ENCODE results near the gene NEXN.
"Not testable (repeated sequence)": the region's sequence is repeated elsewhere in the genome, so short reads cannot be mapped to it uniquely, and the experiment has no call there.

Gene NEXN

DNA sequence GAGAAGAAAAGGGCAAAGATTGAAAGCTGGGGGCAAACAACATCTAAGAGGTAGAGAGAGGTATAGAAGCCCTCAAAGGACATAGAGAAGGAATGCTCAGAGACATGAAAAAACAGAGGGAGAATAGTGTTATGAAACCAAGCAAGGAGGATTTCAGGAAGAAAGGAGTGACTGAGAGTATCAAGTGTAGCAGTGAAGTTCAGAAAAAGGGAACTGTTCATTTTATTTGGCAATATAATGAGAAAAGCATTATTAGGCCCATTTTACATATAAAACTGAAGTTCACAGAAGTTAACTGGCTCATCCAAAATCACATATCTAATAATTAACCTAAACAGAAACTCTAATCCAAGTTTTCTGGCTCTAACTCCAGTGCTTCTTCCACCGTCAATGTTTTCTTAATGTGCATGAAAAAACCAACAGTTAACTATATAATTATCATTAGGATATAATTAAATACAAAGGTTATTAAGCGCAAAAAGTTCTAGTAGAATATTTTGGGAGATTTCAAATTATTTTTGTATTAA is 17.7 kb downstream of the NEXN start:
- DNase-seq = no peak

DNA sequence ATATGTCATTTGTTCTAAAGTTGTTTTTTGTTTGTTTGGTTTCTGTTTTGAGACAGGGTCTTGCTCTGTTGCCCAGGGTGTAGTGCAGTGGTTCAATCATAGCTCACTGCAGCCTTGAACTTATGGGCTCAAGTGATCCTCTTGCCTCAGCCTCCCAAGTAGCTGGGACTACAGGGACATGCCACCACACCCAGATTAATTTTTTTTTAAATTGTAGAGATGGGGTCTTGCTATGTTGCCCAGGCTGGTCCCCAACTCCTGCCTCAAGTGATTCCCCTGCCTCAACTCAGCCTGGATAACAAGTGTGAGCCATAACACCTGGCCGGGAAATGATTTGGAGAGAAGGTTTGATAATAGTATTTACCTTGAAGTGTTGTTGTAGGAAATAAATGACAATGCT is 18.2 kb downstream of the NEXN start:
- no peak for DNase-seq

DNA sequence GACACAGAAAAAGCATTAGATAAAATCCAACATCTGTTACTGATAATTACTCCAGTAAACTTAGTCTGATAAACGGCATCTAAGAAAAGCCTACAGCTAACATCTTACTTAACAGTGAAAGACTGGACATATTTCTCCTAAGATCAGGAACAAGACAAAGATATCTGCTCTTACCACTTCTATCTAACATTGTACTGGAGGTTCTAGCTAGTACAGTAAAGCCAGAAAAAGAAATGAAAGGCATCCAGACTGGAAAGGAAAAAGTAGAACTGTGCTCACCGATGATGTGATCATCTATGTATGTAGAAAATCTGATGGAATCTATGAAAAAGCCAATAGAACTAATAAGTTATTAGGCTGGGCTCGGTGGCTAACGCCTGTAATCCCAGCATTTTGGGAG is 21.7 kb downstream of the NEXN start:
- no peak for DNase-seq

DNA sequence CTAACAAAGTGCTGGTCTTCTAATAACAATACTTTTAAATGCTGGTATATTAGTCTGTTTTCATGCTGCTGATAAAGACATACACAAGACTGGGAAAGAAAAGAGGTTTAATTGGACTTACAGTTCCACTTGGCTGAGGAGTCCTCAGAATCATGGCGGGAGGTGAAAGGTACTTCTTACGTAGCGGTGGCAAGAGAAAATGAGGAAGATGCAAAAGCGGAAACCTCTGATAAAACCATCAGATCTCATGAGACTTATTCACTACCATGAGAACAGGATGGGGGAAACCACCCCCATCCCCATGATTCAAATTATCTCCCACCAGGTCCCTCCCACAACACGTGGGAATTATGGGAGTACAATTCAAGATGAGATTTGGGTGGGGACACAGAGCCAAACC is 30.5 kb downstream of the NEXN start:
- not testable (repeated sequence) for DNase-seq

DNA sequence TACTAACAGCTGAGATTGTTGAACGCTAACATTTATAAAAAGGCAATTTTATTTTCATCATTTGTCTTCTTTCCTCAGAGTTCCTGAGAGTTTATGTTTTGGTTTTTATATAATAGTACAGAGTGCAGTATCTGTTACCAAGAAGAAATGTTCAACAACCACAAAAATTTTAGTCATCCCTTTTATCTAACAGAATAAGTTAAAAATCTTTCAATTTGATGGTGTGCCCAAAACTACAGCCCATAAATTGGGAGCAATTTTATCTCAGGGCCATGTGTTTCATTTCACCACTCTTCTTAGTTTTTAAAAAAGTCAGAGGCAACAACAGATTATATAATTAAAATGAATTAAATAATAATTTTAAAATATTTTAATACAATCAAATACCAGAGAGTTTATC is 37.1 kb downstream of the NEXN start:
- no peak for DNase-seq

DNA sequence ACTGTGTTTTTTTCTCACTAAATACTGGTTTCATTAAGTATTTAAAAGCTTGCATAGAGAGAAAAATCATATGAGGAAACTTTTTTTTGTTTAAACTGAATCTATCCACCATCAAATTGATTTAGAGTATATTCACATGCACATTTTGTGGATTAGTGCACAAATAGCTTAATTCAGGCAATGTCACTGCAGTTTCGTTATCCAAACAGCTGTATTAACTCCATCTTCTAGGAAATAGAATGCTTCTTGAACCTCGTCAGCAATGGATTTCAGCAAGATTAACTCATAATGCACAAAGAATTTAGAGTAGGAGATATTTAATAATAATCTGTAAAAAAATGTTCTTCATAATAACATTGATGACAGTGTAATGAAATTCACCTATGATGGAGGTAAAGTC is 37.5 kb downstream of the NEXN start:
- DNase-seq = no peak

DNA sequence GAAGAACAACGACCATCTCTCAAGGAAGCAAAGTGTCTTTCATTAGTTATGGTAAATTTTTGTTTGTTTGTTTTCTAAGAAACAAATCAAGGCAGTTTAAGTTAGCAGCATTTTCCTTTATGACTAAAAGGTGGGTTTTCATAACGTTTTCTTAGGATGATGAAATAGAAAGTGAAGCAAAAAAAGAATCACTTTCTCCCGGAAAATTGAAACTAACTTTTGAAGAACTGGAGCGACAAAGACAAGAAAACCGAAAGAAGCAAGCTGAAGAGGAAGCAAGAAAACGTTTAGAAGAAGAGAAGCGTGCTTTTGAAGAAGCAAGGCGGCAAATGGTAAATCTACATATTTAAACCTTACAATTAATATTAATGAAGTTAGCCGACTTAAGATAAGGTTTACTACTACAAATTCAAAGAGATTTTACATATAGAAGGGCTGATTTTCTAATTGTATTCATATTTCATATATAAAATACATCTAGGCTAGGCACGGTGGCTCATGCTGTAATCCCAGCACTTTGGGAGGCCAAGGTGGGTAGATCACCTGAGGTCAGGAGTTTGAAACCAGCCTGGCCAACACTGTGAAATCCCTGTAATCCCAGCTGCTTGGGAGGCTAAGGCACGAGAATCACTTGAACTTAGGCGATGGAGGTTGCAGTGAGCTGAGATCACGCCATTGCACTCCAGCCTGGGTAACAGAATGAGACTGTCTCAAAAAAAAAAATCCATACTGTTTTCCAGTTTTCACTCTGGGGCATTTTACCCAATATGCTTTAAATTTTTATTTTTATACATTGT is 38.3 kb downstream of the NEXN start:
- no peak for DNase-seq

DNA sequence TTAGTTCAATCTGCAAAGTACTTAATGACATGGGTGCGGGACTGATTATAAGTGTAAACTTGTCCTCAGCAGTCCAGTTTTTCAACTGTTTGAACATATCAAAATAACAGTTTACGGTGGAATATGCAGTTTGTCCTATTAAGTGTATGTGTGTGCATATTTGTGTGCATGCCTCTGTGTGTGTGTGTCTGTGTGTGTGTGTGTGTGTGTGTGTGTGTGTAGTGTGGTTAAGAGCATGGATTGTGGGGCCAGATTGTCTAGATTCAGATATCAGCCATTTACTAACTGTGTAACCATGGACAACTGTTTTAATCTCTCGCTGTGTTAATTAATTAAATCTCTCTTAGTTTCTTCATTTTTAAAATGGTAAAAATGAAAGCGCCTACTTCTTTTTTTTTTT is 39.0 kb downstream of the NEXN start:
- no peak for DNase-seq

DNA sequence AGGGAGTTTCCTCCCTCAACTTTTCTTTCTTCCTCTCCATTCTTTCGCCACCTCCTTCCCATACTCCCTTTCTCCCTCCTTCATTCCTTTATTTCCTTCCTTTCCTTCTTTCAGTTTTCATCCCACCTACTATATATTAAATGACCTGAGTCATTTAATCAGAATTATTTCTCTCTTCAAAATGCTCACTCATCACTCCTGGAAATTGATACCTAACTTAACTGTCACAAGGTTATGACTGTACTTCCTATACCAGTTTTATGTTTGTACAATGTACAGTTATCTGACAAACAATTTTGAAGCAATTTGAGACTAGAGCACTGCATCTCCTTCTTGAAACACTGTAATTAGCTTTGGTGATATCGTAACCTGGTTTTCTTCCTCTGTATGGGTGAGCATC is 41.4 kb downstream of the NEXN start:
- DNase-seq = no peak

DNA sequence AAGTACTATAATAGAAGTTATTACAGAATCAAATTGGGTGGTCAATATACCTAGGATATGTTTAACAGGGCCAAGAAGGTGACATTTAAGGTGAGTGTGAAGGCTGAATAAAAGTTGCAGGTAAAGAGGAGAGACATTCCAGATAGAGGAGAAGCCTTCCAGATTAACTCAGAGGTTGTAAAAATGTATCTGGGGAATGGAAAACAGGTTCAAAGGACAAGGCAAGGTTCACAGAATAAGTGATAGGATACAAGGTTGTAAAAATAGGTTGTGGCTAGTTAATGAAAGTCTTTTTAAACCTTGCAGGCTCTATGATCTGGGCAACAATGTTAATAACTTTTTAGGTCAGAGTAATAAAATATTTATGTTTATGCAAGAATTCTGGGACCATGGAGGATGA is 50.2 kb downstream of the NEXN start:
- no peak for DNase-seq

DNA sequence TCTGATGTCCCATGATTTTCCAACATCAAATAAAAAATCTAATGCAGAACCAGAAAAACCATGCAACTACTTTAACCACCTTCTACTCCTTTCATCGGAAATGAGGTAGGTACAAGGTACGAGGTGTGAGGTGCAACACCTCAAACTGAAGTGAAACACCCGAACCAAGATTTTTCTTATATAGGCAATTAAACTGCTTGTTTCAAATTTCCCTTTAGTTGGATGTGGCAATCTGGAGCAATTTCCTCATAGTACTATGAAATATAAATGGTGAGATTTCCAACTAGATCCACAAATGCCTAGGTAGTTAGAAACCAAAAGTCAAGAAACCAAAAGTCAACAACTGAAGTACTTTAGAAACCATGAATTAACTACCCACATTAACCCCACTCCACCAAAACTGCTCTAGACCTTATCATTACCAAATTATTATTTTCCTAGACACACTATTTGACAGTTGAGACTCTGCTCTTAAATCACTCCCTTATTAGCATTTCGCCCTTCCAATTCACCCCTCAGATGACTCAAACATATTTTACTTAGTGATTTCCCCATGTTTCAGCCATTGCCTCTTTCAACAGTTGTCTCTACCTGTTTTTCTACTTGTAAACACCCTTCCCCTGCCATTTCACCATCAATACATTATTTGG is 52.6 kb downstream of the NEXN start:
- DNase-seq = no peak

DNA sequence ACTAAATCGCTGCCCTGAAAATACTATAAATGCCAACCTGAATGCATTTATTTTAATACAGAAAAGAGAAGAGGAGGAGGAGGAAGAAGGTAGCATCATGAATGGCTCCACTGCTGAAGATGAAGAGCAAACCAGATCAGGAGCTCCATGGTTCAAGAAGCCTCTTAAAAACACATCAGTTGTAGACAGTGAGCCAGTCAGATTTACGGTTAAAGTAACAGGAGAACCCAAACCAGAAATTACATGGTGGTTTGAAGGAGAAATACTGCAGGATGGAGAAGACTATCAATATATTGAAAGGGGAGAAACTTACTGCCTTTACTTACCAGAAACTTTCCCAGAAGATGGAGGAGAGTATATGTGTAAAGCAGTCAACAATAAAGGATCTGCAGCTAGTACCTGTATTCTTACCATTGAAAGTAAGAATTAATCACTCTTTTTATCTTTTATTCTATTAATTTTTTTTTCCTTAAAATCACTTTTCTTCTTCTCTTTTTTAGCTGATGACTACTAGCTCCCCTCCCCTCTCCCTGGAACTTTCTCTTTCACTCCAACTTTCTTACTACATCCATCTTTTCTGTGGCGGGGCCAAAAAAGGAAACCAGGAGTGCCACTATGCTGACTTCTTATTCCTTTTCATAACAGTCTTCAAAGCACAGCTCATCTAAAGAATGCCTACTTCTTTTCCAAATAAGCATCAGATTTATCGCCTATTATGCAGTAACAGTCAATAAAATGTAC is 54.1 kb downstream of the NEXN start:
- DNase-seq = no peak

DNA sequence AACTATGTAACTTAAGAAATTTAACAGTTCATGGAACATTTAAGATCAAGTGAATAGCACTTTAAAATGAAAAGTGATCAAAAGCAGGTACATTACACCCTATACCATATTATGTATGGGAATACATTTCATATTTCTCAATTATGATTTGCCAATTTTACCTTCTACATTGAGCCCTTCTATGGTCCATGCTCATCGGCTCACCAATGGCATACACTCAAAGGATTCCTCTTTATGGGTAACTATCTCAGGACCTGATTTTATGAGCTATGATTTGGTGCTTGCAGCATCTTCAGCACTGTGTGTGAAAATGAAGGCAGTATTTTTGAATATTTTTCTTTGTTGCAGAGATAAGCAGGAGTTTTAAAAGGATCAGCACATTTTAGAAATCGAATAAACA is 56.9 kb downstream of the NEXN start:
- no peak for DNase-seq

DNA sequence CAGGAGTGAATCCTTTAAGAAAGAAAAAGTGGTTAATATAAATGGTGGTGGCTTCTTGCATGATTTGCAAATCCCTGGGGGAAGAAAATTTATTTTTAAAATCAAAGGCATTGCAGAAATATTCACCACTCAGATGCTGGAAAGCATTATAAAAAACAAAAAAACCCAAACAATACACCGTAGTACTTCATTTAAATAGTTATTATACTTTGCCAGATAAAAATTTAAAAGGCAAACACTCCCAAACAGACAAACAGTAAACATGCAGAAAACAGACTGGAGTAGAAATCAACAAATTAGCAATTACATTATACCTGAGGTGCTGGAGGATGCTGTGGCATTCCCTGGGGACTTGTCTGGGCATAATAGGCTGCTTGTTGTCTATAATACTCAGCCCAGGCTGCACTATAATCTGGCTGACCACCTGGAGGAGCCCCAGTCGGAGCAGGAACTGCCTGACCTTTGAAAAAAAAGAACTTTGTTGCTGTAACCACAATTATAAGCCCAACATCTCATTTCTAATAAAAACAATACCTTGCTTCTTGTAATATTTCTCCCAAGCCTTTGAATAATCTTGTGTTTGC is 60.5 kb downstream of the NEXN start:
- DNase-seq = no peak

DNA sequence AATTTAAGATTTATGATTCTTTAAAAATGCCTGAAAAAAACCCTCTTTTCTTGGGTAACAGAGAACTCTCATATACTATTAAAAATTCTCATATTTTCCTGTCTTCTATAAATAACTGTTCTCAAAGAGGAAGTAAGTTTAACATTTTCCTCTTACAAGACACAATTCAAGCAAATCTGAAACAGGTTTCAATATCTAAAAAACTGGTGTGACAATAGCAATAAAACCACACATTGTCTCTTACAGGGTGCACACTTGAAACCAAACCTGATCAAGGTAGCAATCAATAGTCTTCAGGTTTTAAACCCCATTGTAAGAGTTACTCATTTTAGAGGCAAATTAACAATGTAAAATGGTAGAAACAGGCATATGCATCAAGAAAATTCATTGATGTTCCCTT is 62.4 kb downstream of the NEXN start:
- no peak for DNase-seq

DNA sequence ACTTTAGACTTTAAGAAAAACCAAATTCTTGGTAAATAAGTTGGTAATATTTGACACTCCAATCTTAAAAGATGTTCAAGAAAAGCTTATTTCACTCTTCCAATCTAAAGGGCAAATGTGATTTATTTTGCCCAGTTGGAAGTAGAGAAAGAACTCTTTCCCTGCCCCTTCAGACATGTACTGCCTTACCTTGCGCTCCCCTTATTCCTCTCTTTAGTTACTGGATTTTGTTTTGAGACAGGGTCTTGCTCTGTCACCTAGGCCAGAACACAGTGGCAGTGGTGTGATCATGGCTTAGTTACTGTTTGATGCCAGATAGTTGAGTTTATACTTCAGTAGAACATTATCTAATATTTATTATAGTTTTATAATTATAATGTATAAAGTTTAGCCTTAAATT is 62.9 kb downstream of the NEXN start:
- no peak for DNase-seq

DNA sequence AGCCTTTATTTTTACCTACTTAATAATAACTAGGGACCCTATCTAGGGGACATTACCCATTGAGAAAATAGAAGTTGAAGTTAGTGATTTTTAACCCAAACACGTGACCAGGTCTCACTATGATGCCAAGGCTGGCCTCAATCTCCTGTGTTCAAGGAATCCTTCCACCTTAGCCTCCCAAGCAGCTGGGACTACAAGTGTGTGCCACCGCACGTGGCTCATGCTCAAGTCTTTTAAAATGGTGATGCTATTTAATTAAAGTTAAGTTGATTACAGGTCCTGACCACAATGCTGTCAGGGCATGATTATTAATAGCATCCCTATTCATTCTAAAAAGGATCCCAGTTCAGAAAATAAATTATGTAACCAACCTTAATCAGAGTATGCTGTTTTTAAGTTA is 65.5 kb downstream of the NEXN start:
- no peak for DNase-seq

DNA sequence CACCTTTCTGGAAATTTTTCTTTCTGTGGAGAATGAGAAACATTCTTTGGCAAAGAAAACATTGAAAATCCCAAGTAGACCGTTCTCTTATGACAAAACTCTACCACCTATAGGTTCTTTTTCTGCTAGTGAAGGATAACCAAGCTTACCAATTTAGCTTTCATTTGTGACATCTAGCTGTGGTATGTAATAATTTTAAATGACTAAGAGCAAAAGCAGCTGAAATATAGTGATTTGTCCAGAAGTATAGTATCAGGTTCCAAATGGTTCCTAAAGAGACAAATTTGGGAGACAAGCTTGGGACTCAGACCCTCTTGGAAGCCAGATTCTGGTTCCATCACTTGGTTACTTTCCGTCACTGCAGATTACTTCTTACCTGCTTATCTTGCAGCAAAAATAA is 66.1 kb downstream of the NEXN start:
- DNase-seq = no peak

DNA sequence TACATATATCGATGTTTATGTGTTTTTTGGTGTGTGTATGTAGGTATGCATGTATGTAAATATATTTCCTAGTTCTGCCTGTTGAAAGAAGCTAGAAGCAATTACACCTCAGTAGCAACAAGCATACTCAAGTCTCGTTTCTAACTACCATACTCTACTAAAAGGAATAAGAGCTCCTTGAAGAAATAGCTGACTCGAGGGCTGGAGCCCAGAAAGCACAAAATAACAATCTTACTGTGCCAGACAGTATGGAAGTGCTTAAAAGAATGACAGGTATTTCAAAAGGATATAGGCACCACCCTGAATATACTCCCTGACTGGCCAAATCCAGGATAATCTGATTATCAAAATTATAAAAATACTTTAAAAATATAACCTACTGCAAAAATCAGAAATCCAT is 67.3 kb downstream of the NEXN start:
- no peak for DNase-seq

DNA sequence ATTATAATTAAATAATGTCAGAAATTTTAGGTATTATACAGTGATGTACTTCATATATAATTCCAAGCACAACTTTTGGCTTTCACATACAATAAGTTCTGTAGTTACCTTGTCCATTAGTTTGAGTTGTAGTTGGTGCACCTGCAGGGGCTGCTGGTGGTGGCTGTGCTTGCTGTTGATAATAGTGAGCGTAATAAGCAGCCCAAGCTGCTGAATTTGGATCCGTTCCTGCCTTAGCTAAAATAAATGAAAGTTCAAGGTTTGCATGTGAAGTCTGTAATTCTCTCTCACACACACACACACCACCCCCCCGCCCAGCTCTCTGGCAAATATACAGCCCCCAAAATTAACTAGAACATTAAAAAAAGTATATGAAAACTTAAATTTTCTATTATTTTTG is 68.0 kb downstream of the NEXN start:
- DNase-seq = no peak

DNA sequence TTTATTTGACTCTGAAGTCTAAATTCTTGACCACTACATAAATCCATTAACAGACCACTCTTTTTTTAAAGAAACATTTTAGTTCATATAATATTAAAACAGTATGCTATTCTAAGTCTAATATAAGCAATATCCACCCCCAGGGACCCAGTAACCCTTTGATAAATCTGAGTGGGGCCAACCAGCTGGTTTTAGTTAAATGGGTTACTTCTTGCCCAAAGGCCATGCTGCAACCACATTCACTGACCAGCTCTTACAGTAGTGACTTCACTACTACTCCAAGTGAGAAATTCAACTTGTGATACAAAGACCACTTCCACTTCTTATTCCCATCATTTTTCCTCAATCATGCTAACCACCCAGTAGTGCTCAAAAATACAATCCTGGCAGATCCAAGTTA is 70.0 kb downstream of the NEXN start:
- DNase-seq = no peak

DNA sequence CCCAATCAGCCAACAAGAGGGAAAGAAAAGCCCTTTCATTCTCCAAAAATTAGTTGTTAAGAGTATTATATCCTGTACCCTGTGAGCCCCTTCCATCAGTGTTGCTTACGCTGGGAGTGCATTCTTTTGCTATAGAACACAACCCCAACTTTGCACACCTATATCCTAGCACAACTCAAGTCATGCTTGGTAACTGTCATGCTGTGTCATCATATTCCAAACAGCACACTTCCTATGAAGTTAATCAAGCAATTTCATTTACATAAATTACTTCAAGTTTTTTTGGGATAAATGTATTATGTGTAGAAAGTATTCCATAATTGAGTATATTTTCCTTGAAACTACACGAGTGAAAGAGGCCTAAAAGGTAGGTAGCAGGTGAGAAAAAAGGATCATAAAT is 70.4 kb downstream of the NEXN start:
- no peak for DNase-seq

DNA sequence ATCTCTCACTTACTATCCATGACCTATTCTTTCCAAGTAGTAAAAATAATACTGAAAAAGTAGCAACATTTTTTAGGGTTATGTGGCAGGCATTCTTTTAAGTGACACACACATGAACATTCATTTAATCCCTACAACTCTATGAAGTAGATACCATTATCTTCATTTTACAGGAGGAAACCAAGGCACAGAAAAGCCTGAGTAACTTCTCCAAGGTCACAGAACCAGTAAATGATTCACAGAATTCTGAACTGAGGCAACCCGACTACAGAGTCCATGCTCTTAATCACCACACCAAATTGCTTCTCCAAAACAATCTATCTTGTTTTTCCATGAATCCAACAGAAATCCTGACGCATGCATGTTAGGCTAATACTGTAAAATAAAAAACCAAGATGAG is 73.0 kb downstream of the NEXN start:
- no peak for DNase-seq

DNA sequence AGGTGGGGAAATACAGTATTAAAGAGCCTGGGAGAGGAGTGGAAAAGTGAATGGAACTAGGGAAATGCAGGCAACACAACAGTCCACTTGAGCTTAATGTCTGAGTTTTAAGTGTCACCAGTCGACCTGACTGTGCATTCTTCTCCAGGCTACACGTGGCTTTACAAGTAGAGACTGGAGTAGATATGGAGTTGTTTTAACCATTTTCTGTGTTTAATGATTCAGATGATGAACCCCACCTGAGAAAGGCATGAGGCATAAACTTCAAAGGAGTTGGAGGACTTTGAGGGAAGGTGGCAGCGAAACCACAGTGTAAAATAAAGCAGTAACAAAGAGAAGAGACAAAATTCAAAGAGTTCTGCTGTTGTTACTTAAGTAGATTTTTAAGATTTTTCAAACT is 77.9 kb downstream of the NEXN start:
- DNase-seq = no peak
